Measurements from ENCODE around the gene C1RL.

GRCh38 chr12:7101047-7101693, 7.8 kb downstream of the C1RL start:
- TF ChIP-seq EZH2 (IDR thresholded peaks at IDR 0.05; ENCODE audit: insufficient read depth, low read length): no peak
- TF ChIP-seq, protein P1, sequence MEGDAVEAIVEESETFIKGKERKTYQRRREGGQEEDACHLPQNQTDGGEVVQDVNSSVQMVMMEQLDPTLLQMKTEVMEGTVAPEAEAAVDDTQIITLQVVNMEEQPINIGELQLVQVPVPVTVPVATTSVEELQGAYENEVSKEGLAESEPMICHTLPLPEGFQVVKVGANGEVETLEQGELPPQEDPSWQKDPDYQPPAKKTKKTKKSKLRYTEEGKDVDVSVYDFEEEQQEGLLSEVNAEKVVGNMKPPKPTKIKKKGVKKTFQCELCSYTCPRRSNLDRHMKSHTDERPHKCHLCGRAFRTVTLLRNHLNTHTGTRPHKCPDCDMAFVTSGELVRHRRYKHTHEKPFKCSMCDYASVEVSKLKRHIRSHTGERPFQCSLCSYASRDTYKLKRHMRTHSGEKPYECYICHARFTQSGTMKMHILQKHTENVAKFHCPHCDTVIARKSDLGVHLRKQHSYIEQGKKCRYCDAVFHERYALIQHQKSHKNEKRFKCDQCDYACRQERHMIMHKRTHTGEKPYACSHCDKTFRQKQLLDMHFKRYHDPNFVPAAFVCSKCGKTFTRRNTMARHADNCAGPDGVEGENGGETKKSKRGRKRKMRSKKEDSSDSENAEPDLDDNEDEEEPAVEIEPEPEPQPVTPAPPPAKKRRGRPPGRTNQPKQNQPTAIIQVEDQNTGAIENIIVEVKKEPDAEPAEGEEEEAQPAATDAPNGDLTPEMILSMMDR (IDR thresholded peaks at IDR 0.05; ENCODE audit: insufficient read depth, low read depth, low read length): no peak

Data from astrocyte (in vitro differentiated cells and primary cell).